ENCODE data around the gene ADPRH. TPM values are rescaled to one million over a fixed set of nuclear protein-coding genes. Genes with fewer than 3 reads are reported as not detected.

Gene ADPRH
- total RNA-seq, 1 donor from 2014 or later = 0.77 TPM

GRCh38 chr3:119555929-119556328 is 23.4 kb upstream of the ADPRH start:
- H3K79me2 ChIP-seq (ENCODE audit: low read depth) = no peaks in the 10 kb centered on the region
- H2AFZ ChIP-seq (replicated peaks) = no peak overlapping the region
- H3K36me3 ChIP-seq = no peaks in the 10 kb centered on the region
- Mint-ChIP-seq H3K4me1 (peaks cover 3% of the 10 kb centered on the region), H3K36me3 (no peaks in the 10 kb centered on the region), H3K27ac (no peak overlapping the region), H3K27me3 (ENCODE audit: insufficient read depth, low read depth) (peaks cover 5% of the 10 kb centered on the region), H3K4me3 (no peak overlapping the region), H3K9me3 (no peaks in the 10 kb centered on the region)
- H3K4me1 ChIP-seq = no peaks in the 10 kb centered on the region
- no peak overlapping the region for H3K4me2 ChIP-seq
- H3K27me3 ChIP-seq = no peaks in the 10 kb centered on the region
- H3K27ac ChIP-seq = no peak overlapping the region
- no peaks in the 10 kb centered on the region for H3K9me3 ChIP-seq (ENCODE audit: low read depth)
- H4K20me1 ChIP-seq (ENCODE audit: low read depth) = no peaks in the 10 kb centered on the region
- TF ChIP-seq EZH2 (IDR thresholded peaks at IDR 0.05) (no peak), EZH2phosphoT487 (IDR thresholded peaks at IDR 0.05) (no peak), CTCF (IDR thresholded peaks at IDR 0.05) (no peak)
- H3K9ac ChIP-seq = no peak overlapping the region
- no peak overlapping the region for H3K4me3 ChIP-seq
- no peaks in the 10 kb centered on the region for H3F3A ChIP-seq (ENCODE audit: low read depth)
- no peak for DNase-seq (ENCODE audit: low spot score)

- Histone ChIP-seq H4K20me1 (ENCODE audit: low read depth) (no peaks in the 10 kb centered on the region), H3K9ac (no peak overlapping the region), H3K4me1 (no peaks in the 10 kb centered on the region), H3K79me2 (ENCODE audit: low read depth) (no peaks in the 10 kb centered on the region), H3K36me3 (no peaks in the 10 kb centered on the region), H3K9me3 (ENCODE audit: low read depth) (no peaks in the 10 kb centered on the region), H3K27ac (no peak overlapping the region), H3F3A (ENCODE audit: low read depth) (no peaks in the 10 kb centered on the region), H3K4me3 (no peak overlapping the region), H3K27me3 (no peaks in the 10 kb centered on the region), H2AFZ (replicated peaks) (no peak overlapping the region), H3K4me2 (no peak overlapping the region)
- no peaks in the 10 kb centered on the region for H3K9me3 Mint-ChIP-seq
- H3K27me3 Mint-ChIP-seq (ENCODE audit: insufficient read depth, low read depth) = peaks cover 6% of the 10 kb centered on the region
- DNase-seq (ENCODE audit: low spot score) = no peak
- no peak for TF ChIP-seq EZH2phosphoT487 (IDR thresholded peaks at IDR 0.05)
- no peak for TF ChIP-seq CTCF (IDR thresholded peaks at IDR 0.05)
- TF ChIP-seq EZH2 (IDR thresholded peaks at IDR 0.05) = no peak
- H3K4me1 Mint-ChIP-seq = peaks cover 3% of the 10 kb centered on the region
- no peak overlapping the region for H3K4me3 Mint-ChIP-seq
- H3K36me3 Mint-ChIP-seq = no peaks in the 10 kb centered on the region
- no peak overlapping the region for H3K27ac Mint-ChIP-seq
Observed at GRCh38 chr3:119557192-119557876, 22.0 kb upstream of the ADPRH start.

DNA sequence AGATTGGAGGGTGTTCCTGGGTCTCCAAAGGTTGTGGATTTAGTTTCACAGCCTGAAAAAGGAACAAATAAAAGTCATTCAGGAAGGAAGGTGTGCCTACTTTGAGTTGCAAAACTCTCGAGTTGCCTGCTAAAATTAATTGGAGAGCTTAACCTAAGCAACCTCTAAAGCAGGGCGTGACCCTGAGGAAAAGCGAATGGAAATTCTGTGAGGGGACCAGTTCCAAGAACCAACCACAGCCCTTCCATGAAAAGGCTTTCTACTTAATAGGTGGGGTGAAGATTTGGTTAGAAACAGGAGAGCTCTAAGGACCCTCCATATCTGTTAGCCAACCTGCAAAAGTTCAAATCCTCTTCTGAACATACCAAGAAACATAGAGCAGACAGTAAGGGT is 21.4 kb upstream of the ADPRH start:
- Histone ChIP-seq H3K27me3 (no peaks in the 10 kb centered on the region), H2AFZ (replicated peaks) (no peak overlapping the region), H3K9ac (no peak overlapping the region), H4K20me1 (ENCODE audit: low read depth) (no peaks in the 10 kb centered on the region), H3K4me1 (no peaks in the 10 kb centered on the region), H3K27ac (no peak overlapping the region), H3K36me3 (no peaks in the 10 kb centered on the region), H3K79me2 (ENCODE audit: low read depth) (no peaks in the 10 kb centered on the region), H3F3A (ENCODE audit: low read depth) (no peaks in the 10 kb centered on the region), H3K4me3 (no peak overlapping the region), H3K9me3 (ENCODE audit: low read depth) (no peaks in the 10 kb centered on the region), H3K4me2 (no peak overlapping the region)
- Mint-ChIP-seq H3K9me3 (no peaks in the 10 kb centered on the region), H3K36me3 (no peaks in the 10 kb centered on the region), H3K27ac (no peak overlapping the region), H3K4me3 (no peak overlapping the region), H3K27me3 (ENCODE audit: insufficient read depth, low read depth) (peaks cover 6% of the 10 kb centered on the region), H3K4me1 (peaks cover 3% of the 10 kb centered on the region)
- TF ChIP-seq EZH2phosphoT487 (IDR thresholded peaks at IDR 0.05) (no peak), CTCF (IDR thresholded peaks at IDR 0.05) (no peak), EZH2 (IDR thresholded peaks at IDR 0.05) (no peak)
- no peak for DNase-seq (ENCODE audit: low spot score)

Measured in neural progenitor cell (in vitro differentiated cells).